HEK293 (cell line): ENCODE measurements around the gene LFNG.

ENCODE experiments used
- PRDM4 ChIP-seq: fragments of 450-650 bp; formaldehyde crosslinking; IDR thresholded peaks from 2 replicates; pipeline ENCODE4 v1.5.1; 2017; ENCODE audit warnings: missing biosample characterization, missing genetic modification characterization
- TCF7L2 ChIP-seq: IDR thresholded peaks from 2 replicates; pipeline ENCODE4 v1.6.1; 2011; ENCODE audit warnings: low read depth, mild to moderate bottlenecking, inconsistent platforms, low read length, moderate library complexity, borderline replicate concordance
- YY1 ChIP-seq: fragments of 450-650 bp; formaldehyde crosslinking; IDR thresholded peaks from 2 replicates; pipeline ENCODE4 v1.5.1; 2018; ENCODE audit warnings: missing biosample characterization, missing genetic modification characterization
- ZNF146 ChIP-seq: fragments of 450-650 bp; formaldehyde crosslinking; IDR thresholded peaks from 2 replicates; pipeline ENCODE4 v1.5.1; 2016; ENCODE audit warnings: missing biosample characterization, missing genetic modification characterization
- ZNF274 ChIP-seq, 2 experiments: fragments of 200-500 bp in 1 of 2; fragments of 450-650 bp in 1 of 2; sonication (Bioruptor generic) in 1 of 2; formaldehyde crosslinking in 1 of 2; IDR thresholded peaks; 2 replicates each; pipeline versions ENCODE4 v1.5.1 to v1.6.1; 2014 to 2016; ENCODE audit warnings: borderline replicate concordance in 1 of 2, inconsistent platforms in 1 of 2, low read length in 1 of 2, missing biosample characterization in 1 of 2, missing genetic modification characterization in 1 of 2
- ZNF350 ChIP-seq: fragments of 450-650 bp; formaldehyde crosslinking; IDR thresholded peaks from 2 replicates; pipeline ENCODE4 v1.5.0; 2017; ENCODE audit warnings: missing biosample characterization, mild to moderate bottlenecking, missing genetic modification characterization
- ZNF426 ChIP-seq: fragments of 450-650 bp; formaldehyde crosslinking; IDR thresholded peaks from 2 replicates; pipeline ENCODE4 v1.5.1; 2017; ENCODE audit warnings: missing biosample characterization, missing genetic modification characterization, mild to moderate bottlenecking, inconsistent platforms, moderate library complexity
- ZNF549 ChIP-seq: fragments of 450-650 bp; IDR thresholded peaks from 2 replicates; pipeline ENCODE4 v1.5.1; 2018; ENCODE audit warnings: missing biosample characterization, missing genetic modification characterization, mild to moderate bottlenecking, inconsistent platforms, moderate library complexity
- TF ChIP-seq, protein P1 (sequence below): fragments of 450-650 bp; formaldehyde crosslinking; IDR thresholded peaks from 2 replicates; pipeline ENCODE4 v1.5.1; 2016; ENCODE audit warnings: missing biosample characterization, missing genetic modification characterization

DNA sequence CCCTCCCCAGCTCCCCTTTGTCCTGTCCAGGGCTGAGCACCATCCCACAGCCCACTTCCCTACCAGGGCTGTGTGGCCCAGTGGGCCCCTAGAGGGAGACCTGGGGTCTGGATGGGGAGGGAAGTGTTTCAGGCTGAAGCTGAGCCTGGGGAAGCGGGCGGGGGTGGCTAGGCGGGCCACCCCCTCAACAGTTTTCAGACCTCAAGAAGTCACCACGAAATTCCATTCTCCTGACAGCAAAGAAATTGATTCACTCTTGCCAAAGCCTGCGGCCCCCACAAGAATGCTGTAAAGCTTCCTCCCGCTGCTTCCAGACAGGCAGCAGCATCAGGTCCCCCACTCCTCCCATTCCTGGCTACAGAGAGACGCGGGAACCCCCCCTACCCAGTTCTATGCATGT lies 2.5 kb upstream of the LFNG start:
- TF ChIP-seq PRDM4 (no peak), ZNF549 (no peak), YY1 (tag by site-specific recombination) (no peak), ZNF146 (tag by site-specific recombination) (no peak), ZNF426 (tag by site-specific recombination) (no peak), TCF7L2 (no peak), ZNF274 (IDR thresholded peaks at IDR 0.05; ENCODE audit: low read length) (no peak), ZNF274 (tag by site-specific recombination; IDR thresholded peaks at IDR 0.05; ENCODE audit: borderline replicate concordance) (no peak), ZNF350 (tag by site-specific recombination) (no peak)
- TF ChIP-seq, protein P1, sequence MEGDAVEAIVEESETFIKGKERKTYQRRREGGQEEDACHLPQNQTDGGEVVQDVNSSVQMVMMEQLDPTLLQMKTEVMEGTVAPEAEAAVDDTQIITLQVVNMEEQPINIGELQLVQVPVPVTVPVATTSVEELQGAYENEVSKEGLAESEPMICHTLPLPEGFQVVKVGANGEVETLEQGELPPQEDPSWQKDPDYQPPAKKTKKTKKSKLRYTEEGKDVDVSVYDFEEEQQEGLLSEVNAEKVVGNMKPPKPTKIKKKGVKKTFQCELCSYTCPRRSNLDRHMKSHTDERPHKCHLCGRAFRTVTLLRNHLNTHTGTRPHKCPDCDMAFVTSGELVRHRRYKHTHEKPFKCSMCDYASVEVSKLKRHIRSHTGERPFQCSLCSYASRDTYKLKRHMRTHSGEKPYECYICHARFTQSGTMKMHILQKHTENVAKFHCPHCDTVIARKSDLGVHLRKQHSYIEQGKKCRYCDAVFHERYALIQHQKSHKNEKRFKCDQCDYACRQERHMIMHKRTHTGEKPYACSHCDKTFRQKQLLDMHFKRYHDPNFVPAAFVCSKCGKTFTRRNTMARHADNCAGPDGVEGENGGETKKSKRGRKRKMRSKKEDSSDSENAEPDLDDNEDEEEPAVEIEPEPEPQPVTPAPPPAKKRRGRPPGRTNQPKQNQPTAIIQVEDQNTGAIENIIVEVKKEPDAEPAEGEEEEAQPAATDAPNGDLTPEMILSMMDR (tag by site-specific recombination): no peak
